Activated CD4-positive, alpha-beta memory T cell treated with anti-CD3 and anti-CD28 coated beads, Interleukin-2, amount 10 ng/mL, durations not matched to agents 7 days and 5 days (primary cell): Measurements from ENCODE around the gene RLF. TPM values are rescaled to one million over a fixed set of nuclear protein-coding genes. Genes with fewer than 3 reads are reported as not detected.
"Not testable (repeated sequence)": the region's sequence is repeated elsewhere in the genome, so short reads cannot be mapped to it uniquely, and the experiment has no call there.

ENCODE experiments used
- CTCF ChIA-PET: fragments of 350-600 bp; sonication (Branson Sonifier 250); formaldehyde crosslinking; loops from one replicate; lab custom pipeline; 2021; ENCODE audit warnings: antibody characterized with exemption, inconsistent platforms; lab: Charles Lee
- POLR2A ChIA-PET: fragments of 350-600 bp; sonication (Branson Sonifier 250); formaldehyde crosslinking; loops from one replicate; lab custom pipeline; 2021; ENCODE audit warnings: antibody characterized with exemption; lab: Charles Lee
- DNase-seq: peaks from one replicate; pipeline ENCODE4 v3.0.0-alpha.2; 2020
- H3K27ac Mint-ChIP-seq: one replicate; pipeline ENCODE4 v1.8.0; 2021; ENCODE audit warnings: mild to moderate bottlenecking, mixed read lengths
- H3K27me3 Mint-ChIP-seq: one replicate; pipeline ENCODE4 v1.8.0; 2021; ENCODE audit warnings: mixed read lengths
- H3K36me3 Mint-ChIP-seq: one replicate; pipeline ENCODE4 v1.8.0; 2021; ENCODE audit warnings: low read depth, mixed read lengths
- H3K4me1 Mint-ChIP-seq: one replicate; pipeline ENCODE4 v1.8.0; 2021; ENCODE audit warnings: mixed read lengths
- H3K4me3 Mint-ChIP-seq: one replicate; pipeline ENCODE4 v1.8.0; 2021; ENCODE audit warnings: mild to moderate bottlenecking, mixed read lengths
- H3K9me3 Mint-ChIP-seq: one replicate; pipeline ENCODE4 v1.8.0; 2021; ENCODE audit warnings: mixed read lengths
- total RNA-seq, 2 experiments: library from RNA; stranded (reverse); gene quantifications; one replicate each; pipeline ENCODE4 v1.2.3, GENCODE V29; 2021

RLF gene
- total RNA-seq, 2 experiments from 2014 or later = 23.8 to 24.6 TPM

DNA sequence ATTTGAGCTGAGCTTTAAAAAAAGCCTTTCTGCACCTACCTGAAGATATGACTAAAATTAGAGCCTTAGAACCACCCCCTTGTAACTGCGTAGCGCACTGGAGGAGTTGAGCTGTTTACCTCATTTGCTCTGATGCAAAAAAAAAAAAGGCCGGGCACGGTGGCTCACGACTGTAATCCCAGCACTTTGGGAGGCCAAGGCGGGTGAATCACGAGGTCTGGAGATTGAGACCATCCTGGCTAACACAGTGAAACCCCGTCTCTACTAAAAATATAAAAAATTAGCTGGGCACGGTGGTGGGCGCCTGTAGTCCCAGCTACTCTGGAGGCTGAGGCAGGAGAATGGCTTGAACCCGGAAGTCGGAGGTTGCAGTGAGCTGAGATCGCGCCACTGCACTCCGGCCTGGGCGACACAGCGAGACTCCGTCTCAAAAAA is 60.3 kb downstream of the RLF start:
- Mint-ChIP-seq H3K36me3 (peaks cover 38% of the 10 kb centered on the region), H3K4me1 (peaks cover 20% of the 10 kb centered on the region)
- not testable (repeated sequence) for H3K27ac Mint-ChIP-seq, DNase-seq, H3K4me3 Mint-ChIP-seq, H3K27me3 Mint-ChIP-seq, H3K9me3 Mint-ChIP-seq
- CTCF ChIA-PET = interaction anchor here (1.5 kb wide), 1 partner anchor 18 kb away, joined by 3 read pairs; no protein-coding TSS in a partner anchor
- POLR2A ChIA-PET = interaction anchor here (1.5 kb wide), 1 partner anchor 12 kb away, joined by 4 read pairs; no protein-coding TSS in a partner anchor

DNA sequence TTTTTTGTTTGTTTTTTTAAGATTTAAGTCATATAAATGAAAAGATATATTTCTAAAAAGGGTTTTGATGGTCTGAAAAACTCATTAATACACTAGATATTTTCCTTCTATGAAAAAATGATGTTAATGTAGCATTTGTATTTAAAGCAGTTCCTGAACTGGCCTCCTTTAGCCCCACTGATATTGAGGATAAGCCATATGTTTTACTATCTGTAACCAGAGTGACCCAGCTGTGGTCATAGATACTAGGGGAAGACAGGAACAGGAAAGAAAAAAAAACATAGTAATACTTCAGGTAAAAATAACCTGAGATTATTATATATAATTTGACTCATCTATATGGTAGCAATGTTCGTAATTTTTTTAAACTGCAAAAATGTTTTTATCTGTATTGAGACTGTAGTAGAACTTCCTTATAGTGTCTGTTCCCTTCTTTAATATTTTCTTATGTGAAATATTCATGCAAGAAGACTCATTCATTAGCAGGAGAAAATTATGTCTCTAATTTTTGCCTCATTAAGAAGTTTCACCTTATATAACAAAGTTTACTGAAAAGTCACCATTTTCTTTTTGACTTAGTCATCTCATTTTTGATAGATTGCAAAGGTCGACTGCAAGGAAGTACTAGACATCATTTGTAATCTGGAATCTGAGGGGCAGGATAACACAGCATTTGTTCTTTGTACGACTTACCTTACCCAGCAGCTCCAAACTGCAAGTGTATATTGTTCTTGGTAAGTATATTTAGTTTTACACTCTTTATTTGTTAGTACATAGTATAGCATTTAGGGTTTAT is 61.0 kb downstream of the RLF start:
- Mint-ChIP-seq H3K4me3 (no peak overlapping the region), H3K4me1 (peaks cover 19% of the 10 kb centered on the region), H3K27ac (no peak overlapping the region), H3K9me3 (no peaks in the 10 kb centered on the region), H3K36me3 (peaks cover 34% of the 10 kb centered on the region), H3K27me3 (no peaks in the 10 kb centered on the region)
- no peak for DNase-seq
- CTCF ChIA-PET = interaction anchor here (0.6 kb wide), 1 partner anchor 669 kb away, joined by 3 read pairs; no protein-coding TSS in a partner anchor
- POLR2A ChIA-PET = interaction anchor here (2.0 kb wide), 1 partner anchor 35 kb away, joined by 5 read pairs; no protein-coding TSS in a partner anchor

GRCh38 chr1:40224040-40224439 is 62.9 kb downstream of the RLF start:
- no peaks in the 10 kb centered on the region for H3K27me3 Mint-ChIP-seq
- CTCF ChIA-PET = interaction anchor here (0.7 to 1.7 kb wide), 5 partner anchors 26 to 192 kb away, joined by 4 to 6 read pairs (median 5); partner anchors contain the start of gene ZMPSTE24
- no peaks in the 10 kb centered on the region for H3K9me3 Mint-ChIP-seq
- no peak for DNase-seq
- H3K4me1 Mint-ChIP-seq = peaks cover 19% of the 10 kb centered on the region
- no peak overlapping the region for H3K4me3 Mint-ChIP-seq
- H3K36me3 Mint-ChIP-seq = peaks cover 35% of the 10 kb centered on the region
- no peak overlapping the region for H3K27ac Mint-ChIP-seq
- POLR2A ChIA-PET = interaction anchor here (0.6 to 2.0 kb wide), 4 partner anchors 10 to 33 kb away, joined by 3 to 6 read pairs (median 4); no protein-coding TSS in a partner anchor

- ChIA-PET CTCF (interaction anchor here (1.3 to 2.1 kb wide), 2 partner anchors 14 to 82 kb away, joined by 3 to 8 read pairs; no protein-coding TSS in a partner anchor), POLR2A (interaction anchor here (1.0 kb wide), 1 partner anchor 9 kb away, joined by 3 read pairs; no protein-coding TSS in a partner anchor)
- no peak for DNase-seq
- H3K4me3 Mint-ChIP-seq = no peak overlapping the region
- H3K27ac Mint-ChIP-seq = no peak overlapping the region
- no peaks in the 10 kb centered on the region for H3K9me3 Mint-ChIP-seq
- H3K4me1 Mint-ChIP-seq = peaks cover 26% of the 10 kb centered on the region
- H3K27me3 Mint-ChIP-seq = no peaks in the 10 kb centered on the region
- peaks cover 39% of the 10 kb centered on the region for H3K36me3 Mint-ChIP-seq
These were observed 65.0 kb downstream of the RLF start for GRCh38 chr1:40226192-40226591.

DNA sequence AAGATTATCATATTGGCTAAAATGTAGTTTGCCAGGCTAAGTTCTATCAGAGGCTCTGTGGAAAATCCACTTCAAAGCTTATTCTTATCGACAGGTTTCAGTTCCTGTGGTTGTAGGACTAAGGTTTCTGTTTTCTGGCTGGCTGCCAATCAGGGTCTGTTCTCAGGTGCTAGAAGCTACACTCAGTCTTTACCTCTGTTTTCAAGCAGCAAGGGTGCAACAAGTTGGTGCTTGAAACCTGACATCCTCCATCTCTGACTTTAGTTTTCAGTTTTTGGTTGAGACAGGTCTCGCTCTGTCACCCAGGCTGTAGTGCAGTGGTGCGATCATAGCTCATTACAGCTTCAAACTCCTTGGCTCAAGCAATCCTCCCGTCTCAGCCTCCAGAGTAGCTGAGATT is 71.3 kb downstream of the RLF start:
- Mint-ChIP-seq H3K4me1 (peaks cover 41% of the 10 kb centered on the region), H3K36me3 (peaks cover 71% of the 10 kb centered on the region), H3K27ac (peak overlapping the region; percentile 42), H3K9me3 (no peaks in the 10 kb centered on the region), H3K27me3 (no peaks in the 10 kb centered on the region), H3K4me3 (no peak overlapping the region)
- ChIA-PET CTCF (interaction anchor here (0.8 to 1.4 kb wide), 6 partner anchors 8 to 106 kb away, joined by 3 to 4 read pairs (median 3); no protein-coding TSS in a partner anchor), POLR2A (interaction anchor here (1.6 to 4.1 kb wide), 3 partner anchors 9 to 25 kb away, joined by 4 to 37 read pairs (median 16); partner anchors contain the start of gene ZMPSTE24)
- DNase-seq = peak; percentile 77

- H3K27ac Mint-ChIP-seq = no peak overlapping the region
- ChIA-PET POLR2A (interaction anchor here (1.4 to 4.6 kb wide), 3 partner anchors 8 to 134 kb away, joined by 3 to 48 read pairs (median 37); partner anchors contain the start of genes SMAP2 and ZMPSTE24), CTCF (interaction anchor here (1.1 to 2.2 kb wide), 4 partner anchors 14 to 99 kb away, joined by 3 to 15 read pairs (median 6); no protein-coding TSS in a partner anchor)
- DNase-seq = no peak
- H3K9me3 Mint-ChIP-seq = no peaks in the 10 kb centered on the region
- H3K36me3 Mint-ChIP-seq = peaks cover 56% of the 10 kb centered on the region
- H3K4me3 Mint-ChIP-seq = no peak overlapping the region
- peaks cover 51% of the 10 kb centered on the region for H3K4me1 Mint-ChIP-seq
- no peaks in the 10 kb centered on the region for H3K27me3 Mint-ChIP-seq
These were observed 78.4 kb downstream of the RLF start for GRCh38 chr1:40239626-40240025.

GRCh38 chr1:40240390-40240789 is 79.2 kb downstream of the RLF start:
- no peaks in the 10 kb centered on the region for H3K27me3 Mint-ChIP-seq
- H3K27ac Mint-ChIP-seq = no peak overlapping the region

GRCh38 chr1:40241362-40241761 is 80.2 kb downstream of the RLF start:
- peaks cover 56% of the 10 kb centered on the region for H3K4me1 Mint-ChIP-seq
- DNase-seq = no peak
- H3K36me3 Mint-ChIP-seq = peaks cover 43% of the 10 kb centered on the region
- peak overlapping the region; percentile 1 for H3K4me3 Mint-ChIP-seq
- ChIA-PET POLR2A (interaction anchor here (0.9 to 4.6 kb wide), 9 partner anchors 10 to 159 kb away, joined by 3 to 48 read pairs (median 4); partner anchors contain the start of gene ZMPSTE24), CTCF (interaction anchor here (0.6 to 2.6 kb wide), 10 partner anchors 9 to 712 kb away, joined by 3 to 15 read pairs (median 4); partner anchors contain the start of genes RLF and ZMPSTE24)
- H3K27me3 Mint-ChIP-seq = no peaks in the 10 kb centered on the region
- H3K27ac Mint-ChIP-seq = peak overlapping the region; percentile 77
- H3K9me3 Mint-ChIP-seq = no peaks in the 10 kb centered on the region

More at GRCh38 chr1:40240390-40240789, 79.2 kb downstream of the RLF start:
- Mint-ChIP-seq H3K36me3 (peaks cover 52% of the 10 kb centered on the region), H3K4me1 (peaks cover 54% of the 10 kb centered on the region), H3K4me3 (no peak overlapping the region), H3K9me3 (no peaks in the 10 kb centered on the region)
- ChIA-PET CTCF (interaction anchor here (1.0 to 2.6 kb wide), 6 partner anchors 8 to 87 kb away, joined by 3 to 15 read pairs (median 6); partner anchors contain the start of gene ZMPSTE24), POLR2A (interaction anchor here (1.3 to 4.6 kb wide), 4 partner anchors 9 to 146 kb away, joined by 3 to 48 read pairs (median 20); partner anchors contain the start of gene ZMPSTE24)
- no peak for DNase-seq

GRCh38 chr1:40243351-40243750 is 82.2 kb downstream of the RLF start:
- Mint-ChIP-seq H3K27ac (no peak overlapping the region), H3K27me3 (no peaks in the 10 kb centered on the region), H3K9me3 (no peaks in the 10 kb centered on the region), H3K4me1 (peaks cover 42% of the 10 kb centered on the region), H3K4me3 (no peak overlapping the region), H3K36me3 (peaks cover 23% of the 10 kb centered on the region)
- no peak for DNase-seq
- ChIA-PET CTCF (interaction anchor here (1.2 kb wide), 1 partner anchor 81 kb away, joined by 5 read pairs; the partner anchor contains the start of gene RLF), POLR2A (interaction anchor here (0.6 to 4.6 kb wide), 4 partner anchors 12 to 338 kb away, joined by 3 to 48 read pairs (median 20); partner anchors contain the start of gene ZMPSTE24)

DNA sequence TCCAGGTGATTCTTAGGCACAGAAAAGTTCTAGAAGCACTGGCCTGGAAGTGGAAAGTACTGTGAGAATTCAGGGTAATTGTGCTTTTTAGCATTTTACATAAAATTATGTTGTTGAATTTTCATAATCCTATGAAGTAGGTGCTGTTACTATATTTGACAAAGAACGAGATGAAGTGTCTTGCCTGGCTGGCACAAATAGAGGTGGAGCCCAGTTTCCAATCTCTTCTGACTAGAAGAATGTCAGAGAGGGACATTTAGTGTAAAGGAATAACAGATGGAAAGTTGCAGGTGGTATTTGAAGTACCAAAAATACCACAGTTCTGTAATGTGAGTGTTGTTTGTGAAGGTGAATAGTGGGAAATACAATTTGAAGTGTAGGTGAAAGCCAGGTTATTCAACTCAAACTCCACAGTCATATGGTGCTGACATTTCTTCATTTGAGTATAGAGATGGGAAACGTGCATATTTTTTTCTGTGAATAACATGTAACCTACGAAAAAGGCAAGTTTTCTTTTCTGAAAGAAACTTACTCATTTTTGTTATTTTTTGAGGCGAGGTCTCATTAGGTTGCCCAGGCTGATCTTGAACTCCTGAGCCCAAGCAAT is 83.1 kb downstream of the RLF start:
- ChIA-PET POLR2A (interaction anchor here (4.6 kb wide), 1 partner anchor 13 kb away, joined by 48 read pairs; the partner anchor contains the start of gene ZMPSTE24), CTCF (interaction anchor here (0.5 kb wide), 1 partner anchor 329 kb away, joined by 3 read pairs; no protein-coding TSS in a partner anchor)
- Mint-ChIP-seq H3K36me3 (peaks cover 15% of the 10 kb centered on the region), H3K27ac (no peak overlapping the region), H3K9me3 (no peaks in the 10 kb centered on the region), H3K4me3 (no peak overlapping the region), H3K4me1 (peaks cover 37% of the 10 kb centered on the region), H3K27me3 (no peaks in the 10 kb centered on the region)
- DNase-seq = no peak

DNA sequence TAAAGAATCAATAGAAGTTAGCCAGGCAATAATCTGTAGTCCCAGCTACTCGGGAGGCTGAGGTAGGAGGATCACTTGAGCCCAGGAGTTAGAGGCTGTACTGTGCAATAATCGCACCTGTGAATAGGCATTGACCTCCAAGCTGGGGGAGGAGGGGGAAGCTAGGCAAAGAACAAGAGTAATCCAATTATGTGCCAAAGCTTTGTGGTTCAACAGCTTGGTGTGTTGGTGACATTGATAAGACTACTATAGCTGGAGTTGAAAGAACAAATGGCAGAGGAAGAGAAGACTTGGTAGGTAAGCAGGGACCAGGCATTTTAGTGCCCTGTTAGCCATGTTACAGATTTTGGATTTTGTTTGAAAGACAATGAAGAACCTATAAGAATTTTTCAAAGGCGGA is 84.5 kb downstream of the RLF start:
- no peak for DNase-seq
- Mint-ChIP-seq H3K4me1 (peaks cover 30% of the 10 kb centered on the region), H3K36me3 (peaks cover 3% of the 10 kb centered on the region), H3K4me3 (no peak overlapping the region), H3K27ac (no peak overlapping the region), H3K27me3 (no peaks in the 10 kb centered on the region), H3K9me3 (no peaks in the 10 kb centered on the region)
- POLR2A ChIA-PET = interaction anchor here (1.0 kb wide), 1 partner anchor 12 kb away, joined by 4 read pairs; the partner anchor contains the start of gene ZMPSTE24
- CTCF ChIA-PET = no interaction called here

- DNase-seq = no peak
- CTCF ChIA-PET = interaction anchor here (0.7 kb wide), 1 partner anchor 45 kb away, joined by 3 read pairs; no protein-coding TSS in a partner anchor
- Mint-ChIP-seq H3K9me3 (no peaks in the 10 kb centered on the region), H3K27ac (no peak within 1 kb of the TSS), H3K4me3 (no peak within 1 kb of the TSS), H3K27me3 (no peaks in the 10 kb centered on the region), H3K36me3 (no peaks in the 10 kb centered on the region), H3K4me1 (peaks cover 22% of the 10 kb centered on the region)
- POLR2A ChIA-PET = no interaction called here
These were observed 86.5 kb downstream of the RLF start, which contains the start of gene TMCO2 for GRCh38 chr1:40247655-40248054. Gene TMCO2 (plus strand): TSS chr1:40247937. CDS start chr1:40247994, 57 bp downstream.
